CD1c-positive myeloid dendritic cell (primary cell): ENCODE results near the gene GPR148.

Source experiments
- DNase-seq: peaks from one replicate; pipeline ENCODE4 v3.0.0-alpha.2; 2016; ENCODE audit errors: extremely low spot score

GPR148 gene

GRCh38 chr2:130749641-130750040 lies 20.8 kb downstream of the GPR148 start:
- no peak for DNase-seq

- DNase-seq: no peak
Measured at GRCh38 chr2:130754811-130755210, 25.9 kb downstream of the GPR148 start.

- DNase-seq: no peak
Measured at GRCh38 chr2:130755256-130756052, 26.6 kb downstream of the GPR148 start, which contains the start of gene AMER3. AMER3 (plus strand) TSS chr2:130755540; CDS start chr2:130762073, 6,533 bp downstream.

DNA sequence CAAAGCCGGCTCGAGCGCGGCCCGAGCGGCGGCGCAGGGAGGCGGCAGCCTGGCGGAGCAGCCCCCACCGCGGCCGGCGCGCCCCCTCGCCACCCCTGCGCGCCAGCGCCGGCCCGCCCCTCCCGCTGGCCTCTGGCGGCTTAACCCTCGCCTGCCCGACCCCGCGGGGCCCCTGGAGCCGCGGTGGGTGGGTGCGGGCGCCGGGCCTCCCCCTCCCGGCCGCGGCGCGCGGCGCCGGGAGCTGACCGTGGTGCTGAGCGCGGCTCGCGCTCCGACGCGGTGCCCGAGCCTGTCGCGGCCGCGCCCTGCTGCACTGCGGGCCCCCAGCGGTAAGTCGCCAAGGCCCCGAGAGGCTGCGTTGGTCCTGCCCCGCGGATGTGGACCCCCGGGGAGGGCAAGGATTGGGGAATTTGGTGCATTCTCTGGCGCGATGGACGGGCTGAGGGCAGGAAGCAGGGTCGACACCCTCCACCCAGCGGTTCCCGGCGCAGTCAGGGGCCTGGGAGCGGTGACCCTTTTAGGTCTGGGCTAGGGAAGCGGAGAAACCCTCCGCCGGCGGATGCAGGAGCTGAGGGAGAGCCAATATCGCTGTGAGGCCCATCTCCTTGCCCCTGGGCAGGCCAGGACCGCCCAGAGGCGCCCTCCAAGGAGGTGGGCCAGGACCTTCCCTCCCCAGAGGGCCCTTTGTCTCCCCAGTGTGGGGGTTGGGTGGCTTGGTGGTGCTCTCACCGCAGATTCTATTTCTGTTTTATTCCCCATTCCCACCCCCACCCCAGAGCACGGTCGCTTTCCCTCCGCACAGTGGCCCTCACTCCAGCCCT lies 27.4 kb downstream of the GPR148 start:
- DNase-seq: no peak

GRCh38 chr2:130756874-130757668 lies 28.2 kb downstream of the GPR148 start:
- DNase-seq: no peak

DNA sequence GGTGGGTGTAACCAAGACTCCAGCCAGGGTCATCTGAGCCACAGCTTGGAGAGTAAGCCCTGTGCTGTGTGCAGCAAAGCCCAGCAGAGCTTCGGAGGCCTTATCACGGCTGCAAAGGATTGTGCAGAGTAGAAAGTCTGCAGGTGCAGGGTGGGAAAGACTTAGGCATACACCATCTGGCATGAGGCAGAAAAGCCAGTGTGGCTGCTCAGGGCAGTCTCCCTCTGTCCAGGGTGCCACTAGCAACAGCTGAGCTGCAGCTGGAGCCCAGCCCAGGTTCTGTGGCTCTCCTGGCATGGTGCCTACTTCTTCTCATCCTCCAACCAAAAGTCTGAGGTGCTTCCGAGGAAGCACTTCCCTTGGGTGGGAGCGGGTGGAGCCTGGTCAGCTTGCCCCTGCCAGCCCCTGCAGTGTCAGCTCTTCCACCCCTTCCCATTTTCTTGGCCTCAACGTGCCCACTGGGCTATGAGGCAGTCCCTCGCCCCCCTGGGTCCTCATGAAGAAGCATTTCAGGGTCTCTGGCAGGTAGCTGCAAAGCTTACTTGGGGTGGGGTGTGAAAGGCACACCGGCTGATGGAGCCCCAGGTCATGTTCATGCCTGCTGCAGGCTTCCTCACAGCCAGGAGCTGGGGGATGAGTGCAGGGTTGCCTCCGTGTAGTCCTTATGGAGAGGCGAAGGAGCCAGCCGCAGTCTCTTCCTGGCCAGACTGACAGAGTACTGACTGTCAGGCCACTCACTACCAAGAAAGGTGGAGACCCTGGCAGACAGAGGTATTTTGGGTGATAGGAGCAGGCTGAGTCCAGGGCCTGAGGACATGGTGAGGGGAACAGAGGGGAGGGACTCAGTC lies 31.3 kb downstream of the GPR148 start:
- DNase-seq: no peak

GRCh38 chr2:130760754-130761751 lies 32.2 kb downstream of the GPR148 start:
- no peak for DNase-seq

DNA sequence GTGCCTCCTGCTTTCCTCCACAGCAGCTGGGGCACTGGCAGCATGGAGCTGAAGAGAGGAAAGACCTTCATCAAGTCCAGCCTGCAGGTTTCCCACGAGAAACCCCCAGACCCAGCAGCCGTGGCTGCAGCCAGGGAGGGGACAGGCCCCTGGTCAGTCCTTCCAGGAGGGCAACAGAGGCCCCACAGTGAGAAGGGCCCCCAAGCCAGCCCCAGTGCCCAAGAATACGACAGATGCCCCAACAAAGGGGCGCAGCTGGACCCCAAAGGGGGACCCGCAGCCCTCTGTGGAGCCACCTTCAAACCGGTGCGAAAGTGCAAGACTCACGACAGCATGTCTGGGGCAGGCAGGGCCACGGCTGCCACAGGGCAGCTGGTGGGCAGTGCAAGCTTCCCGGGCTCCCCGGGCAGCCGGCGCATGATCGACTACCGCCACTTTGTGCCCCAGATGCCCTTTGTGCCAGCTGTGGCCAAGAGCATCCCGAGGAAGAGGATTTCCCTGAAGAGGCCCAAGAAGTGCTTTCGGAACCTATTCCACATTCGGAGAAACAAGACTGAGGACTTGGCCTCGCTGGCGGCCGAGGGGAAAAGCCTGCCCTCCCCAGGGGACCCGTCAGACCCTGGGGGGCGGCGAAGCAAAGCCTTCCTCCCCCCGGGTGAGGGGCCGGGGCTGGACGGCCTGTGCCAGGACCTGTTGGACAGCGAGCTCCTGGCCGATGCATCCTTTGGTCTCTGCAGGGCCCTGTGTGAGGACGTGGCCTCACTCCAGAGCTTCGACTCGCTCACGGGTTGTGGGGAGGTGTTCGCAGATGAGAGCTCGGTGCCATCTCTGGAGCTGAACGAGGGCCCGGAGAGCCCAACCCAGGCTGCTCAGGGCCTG lies 33.4 kb downstream of the GPR148 start:
- DNase-seq: no peak

DNA sequence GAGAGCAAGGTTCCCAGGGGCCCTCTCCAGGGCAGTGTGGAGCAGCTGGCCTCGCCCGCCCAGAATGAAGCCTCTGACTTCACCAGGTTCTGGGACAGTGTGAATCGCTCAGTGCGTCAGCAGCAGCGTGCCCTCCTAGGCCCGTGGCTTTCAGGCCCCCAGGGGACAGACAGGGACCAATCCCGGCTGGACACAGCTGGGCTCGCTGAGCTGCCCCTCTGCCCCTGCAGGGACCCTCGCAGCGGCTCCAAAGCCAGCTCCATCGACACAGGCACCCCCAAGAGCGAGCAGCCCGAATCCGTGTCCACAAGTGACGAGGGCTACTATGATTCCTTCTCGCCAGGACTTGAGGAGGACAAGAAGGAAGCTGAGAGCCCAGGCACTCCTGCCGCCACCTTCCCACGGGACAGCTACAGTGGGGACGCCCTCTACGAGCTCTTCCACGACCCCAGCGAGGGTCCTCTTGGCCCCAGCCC lies 34.1 kb downstream of the GPR148 start:
- no peak for DNase-seq

- no peak for DNase-seq
Measured at GRCh38 chr2:130763405-130763804, 34.5 kb downstream of the GPR148 start.

- no peak for DNase-seq
Measured at GRCh38 chr2:130764035-130764820, 35.4 kb downstream of the GPR148 start.

DNA sequence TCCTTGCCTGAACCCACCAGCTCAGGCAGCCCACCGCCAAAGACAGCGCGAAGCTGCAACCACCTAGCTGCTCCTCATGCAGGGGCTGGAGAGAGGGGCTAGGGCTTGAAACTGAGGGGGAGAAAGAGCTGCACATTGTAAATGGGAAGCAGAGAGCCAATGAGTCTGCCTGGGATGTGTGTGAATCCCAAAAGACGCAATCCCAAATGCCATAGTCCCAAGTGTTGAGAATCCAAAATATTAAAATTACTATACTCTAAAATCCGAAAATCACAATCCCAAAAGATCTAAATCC lies 35.9 kb downstream of the GPR148 start:
- no peak for DNase-seq

DNA sequence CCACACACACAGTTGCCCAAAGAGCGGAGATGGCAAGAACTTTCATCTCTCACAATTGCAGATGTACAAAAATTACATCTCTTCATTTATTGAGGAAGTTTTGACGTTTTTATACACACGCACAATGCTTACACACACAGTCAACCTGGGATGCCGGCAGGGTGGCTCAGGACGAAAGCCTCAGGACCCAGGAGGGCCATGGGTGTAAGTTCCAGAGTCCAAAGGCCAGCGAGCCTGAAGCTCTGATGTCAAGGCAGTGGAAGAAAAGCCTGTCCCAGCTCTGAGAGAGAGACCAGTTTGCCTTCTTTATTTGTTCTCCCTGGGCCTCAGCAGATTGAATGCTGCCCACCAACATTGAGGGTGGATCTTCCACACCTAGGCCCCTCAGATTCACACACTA lies 36.6 kb downstream of the GPR148 start:
- DNase-seq: no peak

- no peak for DNase-seq
Measured at GRCh38 chr2:130766037-130766436, 37.2 kb downstream of the GPR148 start.

DNA sequence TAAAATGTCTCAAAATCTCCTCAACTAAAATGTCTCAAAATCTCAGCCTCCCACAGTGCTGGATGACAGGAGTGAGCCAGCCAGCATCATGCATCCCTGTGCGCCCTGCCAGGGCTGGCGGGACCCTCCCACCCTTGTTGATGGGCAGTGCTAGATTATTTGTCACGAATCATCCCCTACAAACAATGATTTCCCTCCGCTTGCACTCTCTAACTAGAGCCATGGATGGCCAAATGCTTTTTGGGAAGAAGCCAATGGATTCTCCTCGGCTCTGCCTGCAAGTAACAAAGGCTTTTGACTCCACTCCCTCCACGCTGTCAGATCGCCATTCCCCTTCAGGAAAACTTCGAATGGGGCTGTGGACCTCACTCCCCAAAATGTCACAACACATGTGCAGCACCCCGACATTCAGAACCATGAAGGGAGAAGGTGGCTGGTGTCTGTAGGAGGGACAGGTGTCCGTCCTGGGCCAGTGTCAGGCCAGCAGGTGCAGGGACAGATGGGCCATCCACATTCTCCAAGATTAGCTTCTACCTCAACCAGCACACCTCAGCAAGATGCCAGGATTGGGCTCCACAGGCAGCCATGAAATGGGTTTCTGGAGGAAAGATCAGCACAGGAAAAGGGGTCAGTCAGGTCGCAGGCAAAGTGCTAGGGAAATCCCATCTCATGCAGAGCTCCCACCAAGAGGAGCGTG lies 38.0 kb downstream of the GPR148 start:
- no peak for DNase-seq

DNA sequence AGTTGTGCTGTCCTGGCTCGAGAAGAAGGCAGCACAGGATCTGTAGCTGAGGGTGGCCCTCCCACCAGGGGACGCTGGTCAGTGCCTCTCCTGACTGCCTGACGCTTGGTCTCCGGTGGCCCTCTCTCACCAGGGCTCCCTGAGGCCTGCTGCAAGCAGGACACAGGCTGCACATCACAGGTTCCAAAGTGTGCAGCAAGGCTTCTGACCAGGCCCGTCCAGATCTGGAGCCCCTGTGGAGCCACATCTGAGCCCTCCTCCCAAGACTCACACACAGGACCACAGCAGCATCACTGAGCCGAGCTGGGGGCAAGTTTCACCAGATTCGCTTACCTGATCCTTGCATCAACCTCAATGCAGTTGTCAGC lies 38.5 kb downstream of the GPR148 start:
- DNase-seq: no peak

DNA sequence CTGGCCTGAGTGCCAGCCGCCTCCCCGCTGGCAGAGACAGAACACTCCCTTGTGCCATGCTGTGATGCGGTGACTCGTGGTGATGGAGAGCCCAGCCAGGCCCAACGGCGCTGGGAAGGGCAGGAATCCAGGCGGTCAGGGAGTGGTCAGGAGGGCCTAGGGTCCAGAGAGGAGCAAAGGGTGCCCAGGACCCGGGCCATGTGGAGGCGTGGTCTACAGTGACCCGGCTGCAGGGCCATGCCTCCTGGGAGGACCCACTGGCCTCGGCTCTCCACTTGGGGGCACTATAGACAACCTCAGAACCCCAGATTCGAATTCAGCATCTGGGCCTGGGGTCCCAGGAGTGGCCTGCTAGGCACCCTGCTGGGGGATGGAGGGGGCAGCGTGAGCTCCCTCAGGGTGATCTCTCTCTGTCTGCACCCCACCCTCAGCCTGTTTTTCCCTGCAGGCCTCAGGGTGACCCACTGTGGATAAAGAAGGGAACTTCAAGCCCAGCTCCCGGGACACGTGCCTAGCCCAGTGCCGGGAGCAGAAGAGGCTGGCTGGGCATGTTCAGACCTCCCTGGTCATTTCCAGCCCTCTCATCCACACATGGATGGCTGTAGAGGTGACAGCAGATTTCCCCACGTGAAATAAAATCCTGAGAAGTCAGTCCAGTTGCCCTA lies 39.5 kb downstream of the GPR148 start:
- DNase-seq: no peak
